Measurements from ENCODE around the gene TBL3. TPM values are rescaled to one million over a fixed set of nuclear protein-coding genes. Genes with fewer than 3 reads are reported as not detected.
A peak's percentile ranks its signal among the peaks of the same experiment; 100 is the strongest.

TBL3 gene
- total RNA-seq, 1 experiment from 2014 or later, result 26.8 TPM

DNA sequence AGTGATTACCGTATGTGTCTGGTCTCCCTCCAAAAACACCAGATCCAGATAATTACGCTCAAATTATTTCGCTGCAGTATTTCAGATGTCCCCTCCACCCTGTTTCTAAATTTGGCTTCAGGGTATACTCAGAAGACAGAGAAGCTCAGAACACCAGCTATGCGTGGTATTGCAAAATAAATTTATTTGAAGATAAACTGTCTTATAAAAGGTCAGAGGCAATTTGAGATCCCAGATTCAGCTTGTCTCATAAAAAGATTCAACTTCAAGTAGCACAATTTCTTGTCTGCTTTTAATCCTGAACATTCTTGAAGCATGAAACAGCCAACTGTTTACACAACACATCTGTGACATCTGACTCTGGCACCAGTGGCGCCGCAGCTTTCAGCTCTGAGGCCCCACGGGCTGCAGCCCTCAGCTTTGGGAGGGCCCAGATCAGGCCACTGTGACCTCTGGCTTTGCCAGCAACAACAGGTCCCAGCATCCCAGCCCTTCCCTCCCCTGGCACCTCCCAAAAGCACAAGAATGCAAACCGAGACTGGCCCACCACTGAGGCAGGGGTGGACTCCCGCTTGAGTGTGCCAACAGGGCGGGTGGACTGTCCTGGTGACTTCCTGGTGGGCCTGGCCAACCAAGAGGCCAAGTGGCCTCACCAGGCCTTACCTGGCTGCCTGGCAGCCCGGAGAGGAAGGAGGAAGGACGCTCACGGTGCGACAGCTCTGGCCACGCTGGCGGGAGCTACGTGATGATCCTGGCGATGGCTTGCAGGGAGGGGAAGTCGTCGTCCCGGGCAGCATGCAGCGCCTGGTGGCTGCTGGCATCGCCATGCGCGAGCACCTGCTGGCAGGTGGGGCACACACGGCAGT lies 25.9 kb downstream of the TBL3 start:
- Mint-ChIP-seq H3K4me3 (ENCODE audit: unreplicated experiment) (no peak overlapping the region), H3K4me1 (ENCODE audit: insufficient read depth, unreplicated experiment) (peaks cover 13% of the 10 kb centered on the region), H3K9me3 (ENCODE audit: unreplicated experiment) (no peaks in the 10 kb centered on the region), H3K27ac (ENCODE audit: low read depth, unreplicated experiment) (no peak overlapping the region), H3K27me3 (ENCODE audit: insufficient read depth, unreplicated experiment) (no peaks in the 10 kb centered on the region), H3K36me3 (ENCODE audit: insufficient read depth, unreplicated experiment) (peaks cover 60% of the 10 kb centered on the region)
- CTCF ChIA-PET, result interaction anchor here (0.6 kb wide), 1 partner anchor 74 kb away, joined by 3 read pairs; no protein-coding TSS in a partner anchor
- POLR2A ChIA-PET, result interaction anchor here (0.7 to 4.8 kb wide), 4 partner anchors 10 to 47 kb away, joined by 4 to 41 read pairs (median 9); partner anchors contain the start of genes GFER and ZNF598
- TF ChIP-seq, protein P1, sequence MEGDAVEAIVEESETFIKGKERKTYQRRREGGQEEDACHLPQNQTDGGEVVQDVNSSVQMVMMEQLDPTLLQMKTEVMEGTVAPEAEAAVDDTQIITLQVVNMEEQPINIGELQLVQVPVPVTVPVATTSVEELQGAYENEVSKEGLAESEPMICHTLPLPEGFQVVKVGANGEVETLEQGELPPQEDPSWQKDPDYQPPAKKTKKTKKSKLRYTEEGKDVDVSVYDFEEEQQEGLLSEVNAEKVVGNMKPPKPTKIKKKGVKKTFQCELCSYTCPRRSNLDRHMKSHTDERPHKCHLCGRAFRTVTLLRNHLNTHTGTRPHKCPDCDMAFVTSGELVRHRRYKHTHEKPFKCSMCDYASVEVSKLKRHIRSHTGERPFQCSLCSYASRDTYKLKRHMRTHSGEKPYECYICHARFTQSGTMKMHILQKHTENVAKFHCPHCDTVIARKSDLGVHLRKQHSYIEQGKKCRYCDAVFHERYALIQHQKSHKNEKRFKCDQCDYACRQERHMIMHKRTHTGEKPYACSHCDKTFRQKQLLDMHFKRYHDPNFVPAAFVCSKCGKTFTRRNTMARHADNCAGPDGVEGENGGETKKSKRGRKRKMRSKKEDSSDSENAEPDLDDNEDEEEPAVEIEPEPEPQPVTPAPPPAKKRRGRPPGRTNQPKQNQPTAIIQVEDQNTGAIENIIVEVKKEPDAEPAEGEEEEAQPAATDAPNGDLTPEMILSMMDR (IDR thresholded peaks at IDR 0.05; ENCODE audit: unreplicated experiment), result no peak
- no peak for DNase-seq (ENCODE audit: unreplicated experiment)
- BruUV-seq (replicated peaks), result TSS peak; percentile 41
- intact Hi-C loops (cut with micrococcal nuclease), result no loop called here

DNA sequence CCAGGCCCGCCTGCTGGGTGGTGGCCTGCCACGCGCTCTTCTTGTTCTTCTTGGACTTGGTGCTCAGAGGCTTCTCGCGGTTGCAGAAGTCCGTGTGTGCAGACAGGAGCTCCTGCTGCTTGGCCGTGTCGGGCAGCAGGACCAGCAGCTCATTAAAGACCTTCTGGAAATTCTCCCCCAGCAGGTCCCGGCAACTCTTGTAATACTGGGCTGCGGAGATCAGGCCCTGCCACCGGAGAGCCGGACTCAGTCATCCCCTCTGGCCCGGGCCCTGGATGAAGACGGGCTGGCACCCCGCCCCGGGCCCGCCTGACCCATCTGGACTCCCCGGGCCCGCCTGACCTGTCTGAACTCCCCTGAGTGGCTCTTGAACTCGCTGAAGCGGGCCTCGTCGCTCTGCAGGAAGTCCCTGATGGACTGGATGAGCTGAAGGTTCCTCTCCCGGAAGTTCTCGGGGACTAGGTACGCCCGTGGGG lies 26.5 kb downstream of the TBL3 start:
- ChIA-PET POLR2A (interaction anchor here (1.5 kb wide), 1 partner anchor 10 kb away, joined by 4 read pairs; no protein-coding TSS in a partner anchor), CTCF (interaction anchor here (0.6 kb wide), 1 partner anchor 74 kb away, joined by 3 read pairs; no protein-coding TSS in a partner anchor)
- intact Hi-C loops (cut with micrococcal nuclease), result no loop called here
- Mint-ChIP-seq H3K27ac (ENCODE audit: low read depth, unreplicated experiment) (no peak overlapping the region), H3K4me3 (ENCODE audit: unreplicated experiment) (no peak overlapping the region), H3K4me1 (ENCODE audit: insufficient read depth, unreplicated experiment) (peaks cover 13% of the 10 kb centered on the region), H3K27me3 (ENCODE audit: insufficient read depth, unreplicated experiment) (no peaks in the 10 kb centered on the region), H3K36me3 (ENCODE audit: insufficient read depth, unreplicated experiment) (peaks cover 67% of the 10 kb centered on the region), H3K9me3 (ENCODE audit: unreplicated experiment) (no peaks in the 10 kb centered on the region)
- TF ChIP-seq, protein P1 (IDR thresholded peaks at IDR 0.05; ENCODE audit: unreplicated experiment), result no peak
- BruUV-seq (replicated peaks), result no TSS peak
- no peak for DNase-seq (ENCODE audit: unreplicated experiment)

DNA sequence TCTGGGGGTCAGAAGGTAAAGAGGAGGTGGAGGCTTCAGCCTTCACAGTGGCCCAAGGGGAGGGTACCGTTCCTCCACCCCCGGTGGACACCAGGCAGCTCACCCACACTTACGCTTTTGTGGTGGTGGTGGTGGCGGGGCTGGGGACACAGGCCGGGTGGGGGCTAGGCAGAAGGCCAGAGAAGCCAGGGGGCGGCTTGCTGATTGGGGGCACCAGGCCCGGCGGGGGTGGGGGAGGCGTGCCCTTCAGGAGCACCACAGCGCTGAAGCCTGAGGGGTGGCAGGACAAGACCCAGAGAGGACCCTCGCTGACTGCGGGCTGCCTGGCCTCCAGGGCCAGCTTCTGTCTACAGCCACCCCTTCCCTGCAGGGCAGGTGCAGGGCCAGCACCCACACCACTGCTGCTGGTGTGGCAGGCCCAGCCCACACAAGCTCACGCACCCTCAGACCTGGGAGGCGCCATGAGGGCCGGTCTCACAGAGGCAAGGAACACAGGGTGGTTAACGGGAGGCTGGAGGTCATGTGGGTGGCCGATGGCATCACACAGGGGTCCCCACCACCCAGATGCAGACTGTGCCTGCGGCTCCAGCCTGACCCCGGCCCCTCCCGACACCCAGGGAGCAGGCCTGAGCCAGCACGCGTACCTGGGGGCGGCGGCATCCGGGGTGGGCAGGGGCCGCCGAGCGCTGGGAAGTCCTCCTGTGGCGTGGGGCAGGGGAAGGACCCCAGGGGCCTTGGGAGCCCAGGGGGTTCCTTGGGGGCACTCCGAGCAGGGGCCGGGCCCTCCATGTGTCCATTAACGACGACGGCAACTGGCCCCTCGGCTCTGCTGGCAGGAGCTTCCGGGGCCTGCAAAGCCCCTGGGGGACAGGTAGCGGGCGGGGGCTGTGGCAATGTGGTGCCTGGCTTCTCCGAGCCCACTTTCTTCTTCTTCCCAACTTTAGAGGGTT lies 27.3 kb downstream of the TBL3 start:
- peaks cover 72% of the 10 kb centered on the region for H3K36me3 Mint-ChIP-seq (ENCODE audit: insufficient read depth, unreplicated experiment)
- DNase-seq (ENCODE audit: unreplicated experiment), result no peak
- TF ChIP-seq, protein P1 (IDR thresholded peaks at IDR 0.05; ENCODE audit: unreplicated experiment), result no peak
- no peaks in the 10 kb centered on the region for H3K9me3 Mint-ChIP-seq (ENCODE audit: unreplicated experiment)
- intact Hi-C loops (cut with micrococcal nuclease), result no loop called here
- no peaks in the 10 kb centered on the region for H3K27me3 Mint-ChIP-seq (ENCODE audit: insufficient read depth, unreplicated experiment)
- CTCF ChIA-PET, result interaction anchor here (0.6 kb wide), 2 partner anchors 49 to 321 kb away, joined by 3 read pairs; partner anchors contain the start of genes JPT2 and TSC2
- H3K4me3 Mint-ChIP-seq (ENCODE audit: unreplicated experiment), result no peak overlapping the region
- no TSS peak for BruUV-seq (replicated peaks)
- H3K27ac Mint-ChIP-seq (ENCODE audit: low read depth, unreplicated experiment), result no peak overlapping the region
- H3K4me1 Mint-ChIP-seq (ENCODE audit: insufficient read depth, unreplicated experiment), result peaks cover 7% of the 10 kb centered on the region
- POLR2A ChIA-PET, result interaction anchor here (0.9 to 1.5 kb wide), 2 partner anchors 9 to 156 kb away, joined by 4 read pairs; partner anchors contain the start of gene TRAF7

All from MCF 10A (cell line).